ENCODE data around the gene PABPN1L. TPM values are rescaled to one million over a fixed set of nuclear protein-coding genes. Genes with fewer than 3 reads are reported as not detected.
A peak's percentile ranks its signal among the peaks of the same experiment; 100 is the strongest.

Gene PABPN1L
- total and polyA plus RNA-seq, 2 of the 13 experiments (the other 11 are each of a cell fraction or from before 2014, with no cell fraction given) = not detected

- peak; percentile 82 for TF ChIP-seq ZNF430 (CRISPR knock-in tag; IDR thresholded peaks at IDR 0.05)
- no peak for TF ChIP-seq FLYWCH1 (CRISPR knock-in tag; IDR thresholded peaks at IDR 0.05)
- TF ChIP-seq ZNF468 (CRISPR knock-in tag; IDR thresholded peaks at IDR 0.05) = 0 out of 2 replicates have a peak, but pooled peaks have one; percentile 61
- no peak for TF ChIP-seq IRF1 (CRISPR knock-in tag; IDR thresholded peaks at IDR 0.05; ENCODE audit: low read depth)
- peak; percentile 31; the same call in 1 of the 2 replicates for TF ChIP-seq RAD21 (CRISPR knock-in tag; IDR thresholded peaks at IDR 0.05)
- TF ChIP-seq ZNF543 (CRISPR knock-in tag; IDR thresholded peaks at IDR 0.05) = peak; percentile 83
- no peak for TF ChIP-seq CTCF (CRISPR knock-in tag; IDR thresholded peaks at IDR 0.05)
- peak; percentile 95 for TF ChIP-seq KAT8 (CRISPR knock-in tag; IDR thresholded peaks at IDR 0.05)
- no peak for TF ChIP-seq ZNF367 (CRISPR knock-in tag; IDR thresholded peaks at IDR 0.05; ENCODE audit: borderline replicate concordance)
- TF ChIP-seq YEATS2 (CRISPR knock-in tag; IDR thresholded peaks at IDR 0.05; ENCODE audit: borderline replicate concordance) = peak; percentile 62
- TF ChIP-seq ESRRA (CRISPR knock-in tag; IDR thresholded peaks at IDR 0.05; ENCODE audit: low read depth) = peak; percentile 67; the same call in 1 of the 2 replicates
- TF ChIP-seq FOXA3 (CRISPR knock-in tag; IDR thresholded peaks at IDR 0.05) = 0 out of 2 replicates have a peak, but pooled peaks have one; percentile 8
- peak; percentile 94; the same call in 1 of the 2 replicates for TF ChIP-seq PAWR (CRISPR knock-in tag; IDR thresholded peaks at IDR 0.05; ENCODE audit: borderline replicate concordance)
- TF ChIP-seq RARG (CRISPR knock-in tag; IDR thresholded peaks at IDR 0.05; ENCODE audit: low read depth) = peak; percentile 81; the same call in 1 of the 2 replicates
- TF ChIP-seq KLF13 (CRISPR knock-in tag; IDR thresholded peaks at IDR 0.05) = peak; percentile 92
- no peak for TF ChIP-seq ZNF550 (CRISPR knock-in tag; IDR thresholded peaks at IDR 0.05; ENCODE audit: borderline replicate concordance)
- TF ChIP-seq HIVEP1 (CRISPR knock-in tag; IDR thresholded peaks at IDR 0.05) = peak; percentile 55; the same call in 1 of the 2 replicates
- TF ChIP-seq KDM3A (CRISPR knock-in tag; IDR thresholded peaks at IDR 0.05; ENCODE audit: low read depth) = peak; percentile 31; the same call in 1 of the 2 replicates
- TF ChIP-seq TCF7 (IDR thresholded peaks at IDR 0.05; ENCODE audit: low read depth) = no peak
- TF ChIP-seq, protein P1, sequence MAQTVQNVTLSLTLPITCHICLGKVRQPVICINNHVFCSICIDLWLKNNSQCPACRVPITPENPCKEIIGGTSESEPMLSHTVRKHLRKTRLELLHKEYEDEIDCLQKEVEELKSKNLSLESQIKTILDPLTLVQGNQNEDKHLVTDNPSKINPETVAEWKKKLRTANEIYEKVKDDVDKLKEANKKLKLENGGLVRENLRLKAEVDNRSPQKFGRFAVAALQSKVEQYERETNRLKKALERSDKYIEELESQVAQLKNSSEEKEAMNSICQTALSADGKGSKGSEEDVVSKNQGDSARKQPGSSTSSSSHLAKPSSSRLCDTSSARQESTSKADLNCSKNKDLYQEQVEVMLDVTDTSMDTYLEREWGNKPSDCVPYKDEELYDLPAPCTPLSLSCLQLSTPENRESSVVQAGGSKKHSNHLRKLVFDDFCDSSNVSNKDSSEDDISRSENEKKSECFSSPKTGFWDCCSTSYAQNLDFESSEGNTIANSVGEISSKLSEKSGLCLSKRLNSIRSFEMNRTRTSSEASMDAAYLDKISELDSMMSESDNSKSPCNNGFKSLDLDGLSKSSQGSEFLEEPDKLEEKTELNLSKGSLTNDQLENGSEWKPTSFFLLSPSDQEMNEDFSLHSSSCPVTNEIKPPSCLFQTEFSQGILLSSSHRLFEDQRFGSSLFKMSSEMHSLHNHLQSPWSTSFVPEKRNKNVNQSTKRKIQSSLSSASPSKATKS (CRISPR knock-in tag; IDR thresholded peaks at IDR 0.05) = 0 out of 2 replicates have a peak, but pooled peaks have one; percentile 42
- peak; percentile 80 for TF ChIP-seq SALL1 (CRISPR knock-in tag; IDR thresholded peaks at IDR 0.05)
- TF ChIP-seq TCF12 (IDR thresholded peaks at IDR 0.05) = no peak
- peak; percentile 32 for TF ChIP-seq TCF12 (CRISPR knock-in tag; IDR thresholded peaks at IDR 0.05)
These were observed 9.4 kb downstream of the PABPN1L start, which contains the start of the genes GALNS and TRAPPC2L (continued) for GRCh38 chr16:88856828-88857727.

Measured in HepG2 (cell line).